ENCODE results near the gene CDC42SE2.

Gene CDC42SE2

GRCh38 chr5:131263648-131264450, at the start of gene CDC42SE2:
TSS of gene CDC42SE2 (plus strand) at chr5:131264053. CDS start at chr5:131359494, 95,441 bp downstream.
- in situ Hi-C loops (cut with HindIII; ENCODE audit: low sequenced_read_pairs): loop anchor here (25.0 kb wide), 1 partner anchor 148 kb away; no protein-coding TSS in a partner anchor

- in situ Hi-C loops (cut with HindIII; ENCODE audit: low sequenced_read_pairs): no loop called here
Observed at GRCh38 chr5:131214609-131215227, 49.1 kb upstream of the CDC42SE2 start.

- in situ Hi-C loops (cut with HindIII; ENCODE audit: low sequenced_read_pairs): no loop called here
Observed at GRCh38 chr5:131217791-131218190, 46.1 kb upstream of the CDC42SE2 start.

GRCh38 chr5:131218392-131218791, 45.5 kb upstream of the CDC42SE2 start:
- in situ Hi-C loops (cut with HindIII; ENCODE audit: low sequenced_read_pairs): no loop called here

- in situ Hi-C loops (cut with HindIII; ENCODE audit: low sequenced_read_pairs): no loop called here
Observed at GRCh38 chr5:131220566-131220965, 43.3 kb upstream of the CDC42SE2 start.

- in situ Hi-C loops (cut with HindIII; ENCODE audit: low sequenced_read_pairs): no loop called here
Observed at GRCh38 chr5:131221008-131221703, 42.7 kb upstream of the CDC42SE2 start.

- in situ Hi-C loops (cut with HindIII; ENCODE audit: low sequenced_read_pairs): no loop called here
Observed at GRCh38 chr5:131221888-131222287, 42.0 kb upstream of the CDC42SE2 start.

- in situ Hi-C loops (cut with HindIII; ENCODE audit: low sequenced_read_pairs): no loop called here
Observed at GRCh38 chr5:131222731-131223130, 41.1 kb upstream of the CDC42SE2 start.

- in situ Hi-C loops (cut with HindIII; ENCODE audit: low sequenced_read_pairs): no loop called here
Observed at GRCh38 chr5:131223751-131224386, 40.0 kb upstream of the CDC42SE2 start.

- in situ Hi-C loops (cut with HindIII; ENCODE audit: low sequenced_read_pairs): no loop called here
Observed at GRCh38 chr5:131224387-131225201, 39.3 kb upstream of the CDC42SE2 start.

- in situ Hi-C loops (cut with HindIII; ENCODE audit: low sequenced_read_pairs): no loop called here
Observed at GRCh38 chr5:131225282-131225974, 38.4 kb upstream of the CDC42SE2 start.

- in situ Hi-C loops (cut with HindIII; ENCODE audit: low sequenced_read_pairs): no loop called here
Observed at GRCh38 chr5:131226899-131227298, 37.0 kb upstream of the CDC42SE2 start.

GRCh38 chr5:131228646-131229045, 35.2 kb upstream of the CDC42SE2 start:
- in situ Hi-C loops (cut with HindIII; ENCODE audit: low sequenced_read_pairs): no loop called here

- in situ Hi-C loops (cut with HindIII; ENCODE audit: low sequenced_read_pairs): no loop called here
Observed at GRCh38 chr5:131229623-131230022, 34.2 kb upstream of the CDC42SE2 start.

- in situ Hi-C loops (cut with HindIII; ENCODE audit: low sequenced_read_pairs): no loop called here
Observed at GRCh38 chr5:131230406-131230805, 33.4 kb upstream of the CDC42SE2 start.

GRCh38 chr5:131239686-131240085, 24.2 kb upstream of the CDC42SE2 start:
- in situ Hi-C loops (cut with HindIII; ENCODE audit: low sequenced_read_pairs): no loop called here

GRCh38 chr5:131242728-131243255, 21.1 kb upstream of the CDC42SE2 start:
- in situ Hi-C loops (cut with HindIII; ENCODE audit: low sequenced_read_pairs): no loop called here

- in situ Hi-C loops (cut with HindIII; ENCODE audit: low sequenced_read_pairs): no loop called here
Observed at GRCh38 chr5:131245312-131245711, 18.5 kb upstream of the CDC42SE2 start.

- in situ Hi-C loops (cut with HindIII; ENCODE audit: low sequenced_read_pairs): no loop called here
Observed at GRCh38 chr5:131245948-131246347, 17.9 kb upstream of the CDC42SE2 start.
